Measurements from ENCODE around the gene EDIL3.

DNA sequence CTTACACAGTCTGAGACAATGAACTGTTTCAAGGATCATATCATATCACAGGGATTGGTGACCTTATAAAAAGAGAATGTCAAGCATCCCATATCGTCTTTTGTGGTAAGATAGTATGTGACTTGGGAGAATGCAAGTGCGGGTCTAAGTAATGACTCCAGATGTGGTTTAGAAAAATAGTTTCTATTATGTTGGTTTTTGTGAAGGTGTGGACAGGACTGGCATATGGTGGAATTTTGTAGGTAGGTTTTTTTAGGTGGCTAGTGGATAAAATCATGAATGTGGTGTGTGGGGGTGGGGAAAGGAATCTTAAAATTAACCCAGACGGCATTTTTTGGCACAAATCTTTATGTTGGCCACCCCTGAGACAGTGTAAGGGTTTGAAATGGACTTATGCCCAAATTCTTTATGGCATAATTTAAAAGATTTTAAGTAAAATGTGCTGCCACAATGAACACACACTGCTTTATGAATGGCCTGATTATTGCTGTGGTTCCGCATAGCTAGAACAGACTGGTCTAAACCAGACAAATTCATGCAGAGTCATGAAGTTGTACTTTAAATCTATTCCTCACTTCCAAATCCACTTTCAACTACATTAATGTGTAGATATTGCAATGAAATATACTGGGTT, 459.2 kb downstream of the EDIL3 start:
- TF ChIP-seq, protein P1, sequence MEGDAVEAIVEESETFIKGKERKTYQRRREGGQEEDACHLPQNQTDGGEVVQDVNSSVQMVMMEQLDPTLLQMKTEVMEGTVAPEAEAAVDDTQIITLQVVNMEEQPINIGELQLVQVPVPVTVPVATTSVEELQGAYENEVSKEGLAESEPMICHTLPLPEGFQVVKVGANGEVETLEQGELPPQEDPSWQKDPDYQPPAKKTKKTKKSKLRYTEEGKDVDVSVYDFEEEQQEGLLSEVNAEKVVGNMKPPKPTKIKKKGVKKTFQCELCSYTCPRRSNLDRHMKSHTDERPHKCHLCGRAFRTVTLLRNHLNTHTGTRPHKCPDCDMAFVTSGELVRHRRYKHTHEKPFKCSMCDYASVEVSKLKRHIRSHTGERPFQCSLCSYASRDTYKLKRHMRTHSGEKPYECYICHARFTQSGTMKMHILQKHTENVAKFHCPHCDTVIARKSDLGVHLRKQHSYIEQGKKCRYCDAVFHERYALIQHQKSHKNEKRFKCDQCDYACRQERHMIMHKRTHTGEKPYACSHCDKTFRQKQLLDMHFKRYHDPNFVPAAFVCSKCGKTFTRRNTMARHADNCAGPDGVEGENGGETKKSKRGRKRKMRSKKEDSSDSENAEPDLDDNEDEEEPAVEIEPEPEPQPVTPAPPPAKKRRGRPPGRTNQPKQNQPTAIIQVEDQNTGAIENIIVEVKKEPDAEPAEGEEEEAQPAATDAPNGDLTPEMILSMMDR (conservative IDR thresholded peaks at IDR 0.05), result no peak
- TF ChIP-seq EZH2 (IDR thresholded peaks at IDR 0.05; ENCODE audit: low read depth), result no peak
